A673 (cell line): ENCODE measurements around the gene IRS2. TPM values are rescaled to one million over a fixed set of nuclear protein-coding genes. Genes with fewer than 3 reads are reported as not detected.

ENCODE experiments used
- BruUV-seq: library from RNA; stranded (reverse); fragments of 400-500 nt; replicated peaks from 2 replicates; lab custom pipeline; 2021; lab: Mats Ljungman, UMichigan
- CTCF ChIA-PET: fragments of 300-600 bp; sonication (Branson Sonifier 250); formaldehyde crosslinking; loops from one replicate; lab custom pipeline; 2022; ENCODE audit warnings: antibody characterized with exemption; lab: Charles Lee
- POLR2A ChIA-PET: fragments of 300-600 bp; sonication (Branson Sonifier 250); formaldehyde crosslinking; loops from one replicate; lab custom pipeline; 2022; ENCODE audit warnings: antibody characterized with exemption; ENCODE audit not compliant: low non-redundant PET; lab: Charles Lee
- DNase-seq: peaks from one replicate; pipeline ENCODE4 v3.0.0-alpha.2; 2015; ENCODE audit warnings: low spot score
- H3K27ac ChIP-seq: fragments of 200-600 bp; sonication (generic); 2 replicates; pipeline ENCODE4 v1.5.1; 2016; ENCODE audit warnings: mixed run types, low read depth, mild to moderate bottlenecking, mixed read lengths, antibody characterized with exemption, low read length; ENCODE audit not compliant: poor library complexity, severe bottlenecking
- H3K27me3 ChIP-seq: fragments of 200-600 bp; sonication (generic); replicated peaks from 2 replicates; pipeline ENCODE4 v1.6.1; 2017; ENCODE audit warnings: mixed run types, low read depth, mild to moderate bottlenecking, mixed read lengths, antibody characterized with exemption, low read length; ENCODE audit not compliant: insufficient read depth, poor library complexity
- H3K36me3 ChIP-seq: fragments of 200-600 bp; sonication (generic); 2 replicates; pipeline ENCODE4 v1.6.1; 2016; ENCODE audit warnings: mixed run types, mild to moderate bottlenecking, mixed read lengths, antibody characterized with exemption, low read length; ENCODE audit not compliant: insufficient read depth, poor library complexity, severe bottlenecking
- H3K4me1 ChIP-seq: fragments of 200-600 bp; sonication (generic); 2 replicates; pipeline ENCODE4 v1.6.1; 2017; ENCODE audit warnings: mixed run types, mild to moderate bottlenecking, mixed read lengths, antibody characterized with exemption, low read length; ENCODE audit not compliant: insufficient read depth, poor library complexity, severe bottlenecking
- H3K4me3 ChIP-seq: fragments of 200-600 bp; sonication (generic); 2 replicates; pipeline ENCODE4 v1.5.1; 2016; ENCODE audit warnings: low read depth, mixed run types, mild to moderate bottlenecking, mixed read lengths, low read length; ENCODE audit not compliant: poor library complexity, severe bottlenecking
- H3K9me3 ChIP-seq: fragments of 200-600 bp; sonication (generic); 2 replicates; pipeline ENCODE4 v1.6.1; 2016; ENCODE audit warnings: mixed run types, low read depth, mild to moderate bottlenecking, mixed read lengths, antibody characterized with exemption, low read length; ENCODE audit not compliant: poor library complexity, severe bottlenecking
- EZH2 ChIP-seq: fragments of 200-600 bp; sonication (generic); IDR thresholded peaks from 2 replicates; pipeline ENCODE4 v1.6.1; 2017; ENCODE audit warnings: borderline replicate concordance, low read depth, mild to moderate bottlenecking, mixed read lengths, antibody characterized with exemption, low read length; ENCODE audit not compliant: poor library complexity, severe bottlenecking
- intact Hi-C: fragments of 100-400 bp; cut with micrococcal nuclease; formaldehyde crosslinking; loops from one replicate; pipeline ENCODE4 v1.10.0; 2022; ENCODE audit not compliant: unreplicated experiment
- total RNA-seq: library from RNA; stranded (reverse); gene quantifications from 2 replicates; pipeline ENCODE4 v1.2.3, GENCODE V29; 2021
- TF ChIP-seq, protein P1 (sequence below): fragments of 300-800, 200-600 bp; sonication (generic); conservative IDR thresholded peaks from 2 replicates; pipeline ENCODE4 v1.5.1; 2017; ENCODE audit warnings: low read depth, mild to moderate bottlenecking, antibody characterized with exemption, low read length, moderate library complexity, mixed read lengths

The IRS2 gene
- total RNA-seq, 1 experiment from 2014 or later, result 135 TPM

DNA sequence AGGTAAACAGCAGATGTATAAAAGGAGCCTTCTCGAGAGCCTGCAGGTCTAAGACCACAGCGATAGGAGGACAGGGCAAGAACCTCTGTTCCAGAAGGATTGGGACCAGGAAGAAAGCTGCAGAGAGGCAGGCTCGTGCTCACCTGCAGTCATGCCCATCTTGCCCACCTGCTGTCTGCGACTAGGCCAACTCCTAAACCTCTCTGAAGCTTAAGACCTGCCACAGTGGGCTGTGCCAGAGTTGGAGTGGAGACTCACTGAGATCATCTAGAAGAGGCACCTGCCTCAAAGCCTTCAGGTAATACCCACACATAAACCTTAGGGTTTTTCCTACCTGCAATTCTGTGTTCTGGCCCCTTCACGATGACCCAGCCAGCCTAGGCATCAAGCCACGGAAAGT lies 68.7 kb downstream of the IRS2 start:
- no peak for TF ChIP-seq EZH2
- TF ChIP-seq, protein P1, sequence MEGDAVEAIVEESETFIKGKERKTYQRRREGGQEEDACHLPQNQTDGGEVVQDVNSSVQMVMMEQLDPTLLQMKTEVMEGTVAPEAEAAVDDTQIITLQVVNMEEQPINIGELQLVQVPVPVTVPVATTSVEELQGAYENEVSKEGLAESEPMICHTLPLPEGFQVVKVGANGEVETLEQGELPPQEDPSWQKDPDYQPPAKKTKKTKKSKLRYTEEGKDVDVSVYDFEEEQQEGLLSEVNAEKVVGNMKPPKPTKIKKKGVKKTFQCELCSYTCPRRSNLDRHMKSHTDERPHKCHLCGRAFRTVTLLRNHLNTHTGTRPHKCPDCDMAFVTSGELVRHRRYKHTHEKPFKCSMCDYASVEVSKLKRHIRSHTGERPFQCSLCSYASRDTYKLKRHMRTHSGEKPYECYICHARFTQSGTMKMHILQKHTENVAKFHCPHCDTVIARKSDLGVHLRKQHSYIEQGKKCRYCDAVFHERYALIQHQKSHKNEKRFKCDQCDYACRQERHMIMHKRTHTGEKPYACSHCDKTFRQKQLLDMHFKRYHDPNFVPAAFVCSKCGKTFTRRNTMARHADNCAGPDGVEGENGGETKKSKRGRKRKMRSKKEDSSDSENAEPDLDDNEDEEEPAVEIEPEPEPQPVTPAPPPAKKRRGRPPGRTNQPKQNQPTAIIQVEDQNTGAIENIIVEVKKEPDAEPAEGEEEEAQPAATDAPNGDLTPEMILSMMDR, result no peak
- CTCF ChIA-PET, result no interaction called here

DNA sequence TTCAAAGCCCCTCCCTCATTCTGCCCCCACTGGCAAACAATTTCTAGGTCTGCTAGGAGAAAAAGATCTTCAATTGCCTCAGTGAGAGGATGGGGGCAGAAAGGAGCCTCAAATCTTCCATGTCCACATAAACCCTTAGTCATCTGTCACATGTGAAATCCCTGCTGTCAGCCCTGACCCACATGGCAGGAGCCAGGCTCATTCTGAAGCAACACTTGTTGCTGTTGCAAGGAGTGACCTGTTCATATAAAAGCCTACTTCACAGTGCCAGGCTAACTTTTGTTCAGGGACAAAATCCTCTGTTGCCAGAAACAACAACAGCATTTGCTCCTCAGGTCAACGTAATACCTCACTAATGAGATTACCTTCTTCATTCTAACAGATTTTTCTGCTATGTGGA lies 70.5 kb downstream of the IRS2 start:
- no peaks in the 10 kb centered on the region for H3K27me3 ChIP-seq
- BruUV-seq, result no TSS peak
- ChIA-PET CTCF (no interaction called here), POLR2A (no interaction called here)
- no peaks in the 10 kb centered on the region for H3K9me3 ChIP-seq
- peaks cover 13% of the 10 kb centered on the region for H3K4me1 ChIP-seq
- intact Hi-C loops, result no loop called here
- peak overlapping the region; percentile 38 for H3K27ac ChIP-seq
- TF ChIP-seq EZH2, result no peak
- TF ChIP-seq, protein P1, result no peak
- no peak overlapping the region for H3K4me3 ChIP-seq
- no peaks in the 10 kb centered on the region for H3K36me3 ChIP-seq
- no peak for DNase-seq

More for the DNA sequence above, 68.7 kb downstream of the IRS2 start:
- Histone ChIP-seq H3K9me3 (no peaks in the 10 kb centered on the region), H3K4me1 (peaks cover 13% of the 10 kb centered on the region), H3K27ac (no peak overlapping the region), H3K4me3 (no peak overlapping the region), H3K27me3 (no peaks in the 10 kb centered on the region), H3K36me3 (no peaks in the 10 kb centered on the region)
- POLR2A ChIA-PET, result no interaction called here
- no TSS peak for BruUV-seq
- intact Hi-C loops, result no loop called here
- DNase-seq, result no peak

DNA sequence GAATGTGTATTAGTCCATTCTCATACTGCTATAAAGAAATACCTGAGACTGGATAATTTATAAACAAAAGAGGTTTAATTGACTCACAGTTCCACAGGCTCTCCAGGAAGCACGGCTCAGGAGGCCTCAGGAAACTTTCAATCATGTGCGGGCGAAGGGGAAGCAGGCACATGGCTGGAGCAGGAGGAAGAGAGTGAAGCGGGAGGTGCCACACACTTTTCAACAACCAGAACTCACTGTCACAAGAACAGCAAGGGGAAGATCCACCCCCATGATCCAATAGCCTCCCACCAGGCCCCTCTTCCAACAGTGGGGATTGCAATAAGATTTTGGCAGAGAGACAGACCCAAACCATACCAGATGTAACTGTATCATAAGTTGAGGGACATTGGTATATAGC lies 72.7 kb downstream of the IRS2 start:
- no peak for DNase-seq
- H3K36me3 ChIP-seq, result no peaks in the 10 kb centered on the region
- H3K4me3 ChIP-seq, result no peak overlapping the region
- H3K27ac ChIP-seq, result no peak overlapping the region
- no peaks in the 10 kb centered on the region for H3K9me3 ChIP-seq
- ChIA-PET POLR2A (interaction anchor here (0.6 kb wide), 1 partner anchor 51 kb away, joined by 3 read pairs; no protein-coding TSS in a partner anchor), CTCF (no interaction called here)
- TF ChIP-seq, protein P1, result no peak
- no peak for TF ChIP-seq EZH2
- no TSS peak for BruUV-seq
- peaks cover 9% of the 10 kb centered on the region for H3K4me1 ChIP-seq
- H3K27me3 ChIP-seq, result no peaks in the 10 kb centered on the region
- intact Hi-C loops, result no loop called here
